ENCODE data around the gene METTL25B.

GRCh38 chr1:156766298-156767100 is 38.2 kb downstream of the METTL25B start:
- TF ChIP-seq, protein P1, sequence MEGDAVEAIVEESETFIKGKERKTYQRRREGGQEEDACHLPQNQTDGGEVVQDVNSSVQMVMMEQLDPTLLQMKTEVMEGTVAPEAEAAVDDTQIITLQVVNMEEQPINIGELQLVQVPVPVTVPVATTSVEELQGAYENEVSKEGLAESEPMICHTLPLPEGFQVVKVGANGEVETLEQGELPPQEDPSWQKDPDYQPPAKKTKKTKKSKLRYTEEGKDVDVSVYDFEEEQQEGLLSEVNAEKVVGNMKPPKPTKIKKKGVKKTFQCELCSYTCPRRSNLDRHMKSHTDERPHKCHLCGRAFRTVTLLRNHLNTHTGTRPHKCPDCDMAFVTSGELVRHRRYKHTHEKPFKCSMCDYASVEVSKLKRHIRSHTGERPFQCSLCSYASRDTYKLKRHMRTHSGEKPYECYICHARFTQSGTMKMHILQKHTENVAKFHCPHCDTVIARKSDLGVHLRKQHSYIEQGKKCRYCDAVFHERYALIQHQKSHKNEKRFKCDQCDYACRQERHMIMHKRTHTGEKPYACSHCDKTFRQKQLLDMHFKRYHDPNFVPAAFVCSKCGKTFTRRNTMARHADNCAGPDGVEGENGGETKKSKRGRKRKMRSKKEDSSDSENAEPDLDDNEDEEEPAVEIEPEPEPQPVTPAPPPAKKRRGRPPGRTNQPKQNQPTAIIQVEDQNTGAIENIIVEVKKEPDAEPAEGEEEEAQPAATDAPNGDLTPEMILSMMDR (conservative IDR thresholded peaks at IDR 0.05; ENCODE audit: low read depth in 2 of 2): no peak
- TF ChIP-seq CREB1 (CRISPR knock-in tag; IDR thresholded peaks at IDR 0.05; ENCODE audit: low read depth): no peak
- no peak for TF ChIP-seq REST (IDR thresholded peaks at IDR 0.05; ENCODE audit: unreplicated experiment)

All from GM23338 (cell line).